ENCODE results near the gene PPM1L.

DNA sequence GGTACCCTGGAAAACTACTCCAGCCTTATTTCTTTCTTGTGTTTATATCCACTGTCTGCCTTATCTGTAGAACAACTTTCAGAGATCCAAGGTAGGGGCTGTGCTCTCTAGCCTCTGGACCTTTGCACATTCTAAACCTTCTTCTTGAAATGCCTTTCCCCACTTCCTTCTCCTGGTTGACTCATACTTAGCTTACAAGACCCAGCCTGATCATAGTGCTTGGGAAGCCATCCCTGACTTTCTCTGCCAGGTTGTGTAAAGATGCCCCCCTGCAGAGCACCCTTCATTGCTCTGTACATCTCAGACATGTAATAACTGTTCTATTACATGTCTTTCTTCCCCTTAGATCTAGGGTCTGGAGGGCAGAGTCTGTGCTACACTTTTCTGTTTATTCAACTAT, 50.1 kb downstream of the PPM1L start:
- TF ChIP-seq, protein P1, sequence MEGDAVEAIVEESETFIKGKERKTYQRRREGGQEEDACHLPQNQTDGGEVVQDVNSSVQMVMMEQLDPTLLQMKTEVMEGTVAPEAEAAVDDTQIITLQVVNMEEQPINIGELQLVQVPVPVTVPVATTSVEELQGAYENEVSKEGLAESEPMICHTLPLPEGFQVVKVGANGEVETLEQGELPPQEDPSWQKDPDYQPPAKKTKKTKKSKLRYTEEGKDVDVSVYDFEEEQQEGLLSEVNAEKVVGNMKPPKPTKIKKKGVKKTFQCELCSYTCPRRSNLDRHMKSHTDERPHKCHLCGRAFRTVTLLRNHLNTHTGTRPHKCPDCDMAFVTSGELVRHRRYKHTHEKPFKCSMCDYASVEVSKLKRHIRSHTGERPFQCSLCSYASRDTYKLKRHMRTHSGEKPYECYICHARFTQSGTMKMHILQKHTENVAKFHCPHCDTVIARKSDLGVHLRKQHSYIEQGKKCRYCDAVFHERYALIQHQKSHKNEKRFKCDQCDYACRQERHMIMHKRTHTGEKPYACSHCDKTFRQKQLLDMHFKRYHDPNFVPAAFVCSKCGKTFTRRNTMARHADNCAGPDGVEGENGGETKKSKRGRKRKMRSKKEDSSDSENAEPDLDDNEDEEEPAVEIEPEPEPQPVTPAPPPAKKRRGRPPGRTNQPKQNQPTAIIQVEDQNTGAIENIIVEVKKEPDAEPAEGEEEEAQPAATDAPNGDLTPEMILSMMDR (IDR thresholded peaks at IDR 0.05; ENCODE audit: low read depth, low read length, poor library complexity, severe bottlenecking): no peak
- no peak for TF ChIP-seq EZH2phosphoT487 (IDR thresholded peaks at IDR 0.05; ENCODE audit: borderline replicate concordance, low read length)
